ENCODE measurements around the gene VAV1. TPM values are rescaled to one million over a fixed set of nuclear protein-coding genes. Genes with fewer than 3 reads are reported as not detected.

VAV1 gene
- total RNA-seq = 100 to 1,000 TPM in 1 of 5 donors, 1 to 10 TPM in 4; 2.2 to 130 (median 4.4) TPM
- 1 to 10 TPM; 1.7 to 3.7 (median 3.6) TPM for polyA plus RNA-seq
- long read RNA-seq, donor 1 = 0 reads
- long read RNA-seq, donor 2 = 0 reads
- long read RNA-seq, donor 3 = 0 reads
- long read RNA-seq, donor 4 = 0 reads
- long read RNA-seq, donor 5 = 0 reads
- long read RNA-seq, donor 6 = 0 reads
- long read RNA-seq, donor 7 = 0 reads
- long read RNA-seq, donor 8 = 0 reads
- long read RNA-seq, donor 9 = 0 reads
- long read RNA-seq, donor 10 = 0 reads

DNA sequence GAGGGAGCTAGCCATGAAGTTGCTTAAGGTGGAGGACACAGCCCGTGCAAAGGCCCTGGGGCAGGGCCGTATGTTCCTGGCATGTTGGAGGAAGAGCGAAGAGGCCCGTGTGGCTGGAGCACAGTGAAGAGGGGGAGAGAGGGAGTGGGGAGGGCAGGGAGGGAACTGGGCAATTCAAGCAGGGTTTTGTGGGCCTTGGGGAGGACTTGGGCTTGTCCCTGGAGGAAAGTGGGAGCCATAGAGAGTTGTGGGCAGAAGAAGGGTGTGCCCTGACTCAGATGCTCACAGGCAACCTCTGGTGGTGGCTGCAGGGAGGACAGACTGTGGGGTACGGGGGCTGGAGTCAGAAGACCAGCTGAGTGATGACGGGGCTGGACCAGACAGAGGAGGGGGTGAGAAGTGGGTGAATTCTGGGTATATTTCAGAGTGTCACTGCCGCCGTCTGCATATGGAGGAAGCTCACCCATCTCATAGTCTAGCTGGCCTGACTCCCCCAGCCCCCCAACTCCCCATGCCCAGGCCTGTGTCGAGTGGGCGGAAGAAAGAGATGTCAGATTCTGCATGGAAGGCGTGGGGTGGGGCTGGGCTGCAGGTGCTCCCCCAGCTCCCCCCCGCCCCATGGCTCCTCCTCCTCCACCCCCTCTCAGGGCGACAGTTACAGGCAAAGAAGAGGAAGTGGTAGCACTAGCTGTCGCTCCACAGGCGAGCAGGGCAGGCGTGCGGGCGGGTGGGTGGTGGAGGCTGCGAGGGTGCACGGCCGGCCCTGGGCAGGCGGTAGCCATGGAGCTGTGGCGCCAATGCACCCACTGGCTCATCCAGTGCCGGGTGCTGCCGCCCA, at the start of gene VAV1:
Gene VAV1 (plus strand): TSS at position 681 of the 838 bp plus-strand sequence. CDS start 100 bp downstream, at position 781.
- no peaks in the 10 kb centered on the region for H3K36me3 ChIP-seq
- TF ChIP-seq POLR2AphosphoS5 (IDR thresholded peaks at IDR 0.05) (peak in 2 of 3 donors; percentile 23 to 41), EP300 (IDR thresholded peaks at IDR 0.05) (no peak)
- H3K27ac ChIP-seq = peak within 1 kb of the TSS in 4 of 5 donors; percentile 46 to 87 (median 64)
- peaks cover 0 to 29% (median 7%) of the 10 kb centered on the region in 4 donors for H3K4me1 ChIP-seq
- peaks cover 0 to 9% (median 0%) of the 10 kb centered on the region in 3 donors for H3K27me3 ChIP-seq
- no peaks in the 10 kb centered on the region for H3K9me3 ChIP-seq
- intact Hi-C loops (cut with DNase I; ENCODE audit: low total_unique reads) = no loop called here
- peak within 1 kb of the TSS; percentile 39 to 60 (median 48) for H3K4me3 ChIP-seq
- WGBS, 5 donors = 45 to 53% (median 47%) methylated on average over 13 to 25 of the region's 25 CpGs
- DNase-seq = peak; percentile 63 to 75

- intact Hi-C loops (cut with DNase I; ENCODE audit: low total_unique reads) = no loop called here
- WGBS, 5 donors = 24 to 31% (median 31%) methylated on average over 13 of the region's 13 CpGs
- Histone ChIP-seq H3K27me3 (peaks cover 0 to 13% (median 0%) of the 10 kb centered on the region in 3 donors), H3K36me3 (no peaks in the 10 kb centered on the region), H3K4me1 (peaks cover under 1 to 49% (median 13%) of the 10 kb centered on the region in 4 donors), H3K9me3 (no peaks in the 10 kb centered on the region), H3K4me3 (no peak overlapping the region), H3K27ac (peak overlapping the region in 4 of 5 donors; percentile 53 to 62 (median 57))
- peak in 1 of 2 donors; percentile 75 for DNase-seq
- no peak for TF ChIP-seq POLR2A (IDR thresholded peaks at IDR 0.05)
- TF ChIP-seq, protein P1, sequence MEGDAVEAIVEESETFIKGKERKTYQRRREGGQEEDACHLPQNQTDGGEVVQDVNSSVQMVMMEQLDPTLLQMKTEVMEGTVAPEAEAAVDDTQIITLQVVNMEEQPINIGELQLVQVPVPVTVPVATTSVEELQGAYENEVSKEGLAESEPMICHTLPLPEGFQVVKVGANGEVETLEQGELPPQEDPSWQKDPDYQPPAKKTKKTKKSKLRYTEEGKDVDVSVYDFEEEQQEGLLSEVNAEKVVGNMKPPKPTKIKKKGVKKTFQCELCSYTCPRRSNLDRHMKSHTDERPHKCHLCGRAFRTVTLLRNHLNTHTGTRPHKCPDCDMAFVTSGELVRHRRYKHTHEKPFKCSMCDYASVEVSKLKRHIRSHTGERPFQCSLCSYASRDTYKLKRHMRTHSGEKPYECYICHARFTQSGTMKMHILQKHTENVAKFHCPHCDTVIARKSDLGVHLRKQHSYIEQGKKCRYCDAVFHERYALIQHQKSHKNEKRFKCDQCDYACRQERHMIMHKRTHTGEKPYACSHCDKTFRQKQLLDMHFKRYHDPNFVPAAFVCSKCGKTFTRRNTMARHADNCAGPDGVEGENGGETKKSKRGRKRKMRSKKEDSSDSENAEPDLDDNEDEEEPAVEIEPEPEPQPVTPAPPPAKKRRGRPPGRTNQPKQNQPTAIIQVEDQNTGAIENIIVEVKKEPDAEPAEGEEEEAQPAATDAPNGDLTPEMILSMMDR (IDR thresholded peaks at IDR 0.05) = no peak
- no peak for TF ChIP-seq POLR2AphosphoS5 (IDR thresholded peaks at IDR 0.05)
- TF ChIP-seq EP300 (IDR thresholded peaks at IDR 0.05) = no peak
Measured at GRCh38 chr19:6723108-6723618, 49.3 kb upstream of the VAV1 start.

- Histone ChIP-seq H3K27ac (peak overlapping the region in 4 of 5 donors; percentile 53 to 62 (median 57)), H3K27me3 (peaks cover 0 to 8% (median 0%) of the 10 kb centered on the region in 3 donors), H3K4me3 (no peak overlapping the region), H3K36me3 (no peaks in the 10 kb centered on the region), H3K9me3 (no peaks in the 10 kb centered on the region), H3K4me1 (peaks cover 6 to 54% (median 16%) of the 10 kb centered on the region in 4 donors)
- TF ChIP-seq EP300 (IDR thresholded peaks at IDR 0.05) (no peak), POLR2AphosphoS5 (IDR thresholded peaks at IDR 0.05) (no peak), POLR2A (IDR thresholded peaks at IDR 0.05) (no peak)
- TF ChIP-seq, protein P1 (IDR thresholded peaks at IDR 0.05) = no peak
- 50 to 77% (median 73%) methylated on average over 5 of the region's 5 CpGs for WGBS, 5 donors
- intact Hi-C loops (cut with DNase I; ENCODE audit: low total_unique reads) = no loop called here
- DNase-seq = no peak
Measured at GRCh38 chr19:6723738-6724137, 48.8 kb upstream of the VAV1 start.

GRCh38 chr19:6724631-6725492, 47.6 kb upstream of the VAV1 start:
- H3K9me3 ChIP-seq = no peaks in the 10 kb centered on the region
- peaks cover 0 to 3% (median 0%) of the 10 kb centered on the region in 4 donors for H3K36me3 ChIP-seq
- DNase-seq = peak in 1 of 2 donors; percentile 54
- peak overlapping the region in 2 of 5 donors; percentile 54 to 62 for H3K27ac ChIP-seq
- peaks cover 8 to 66% (median 21%) of the 10 kb centered on the region in 4 donors for H3K4me1 ChIP-seq
- WGBS, 5 donors = 75 to 78% (median 77%) methylated on average over 15 of the region's 15 CpGs
- H3K4me3 ChIP-seq = no peak overlapping the region
- H3K27me3 ChIP-seq = no peaks in the 10 kb centered on the region
- intact Hi-C loops (cut with DNase I; ENCODE audit: low total_unique reads) = no loop called here
- TF ChIP-seq POLR2AphosphoS5 (IDR thresholded peaks at IDR 0.05) (no peak), POLR2A (IDR thresholded peaks at IDR 0.05) (no peak), EP300 (IDR thresholded peaks at IDR 0.05) (no peak)
- TF ChIP-seq, protein P1 (IDR thresholded peaks at IDR 0.05) = no peak
